GM19035 (cell line): ENCODE measurements around the gene PDGFA.

Source experiments
- ATAC-seq: cut with Tn5 transposase; IDR thresholded peaks from one replicate; pipeline ENCODE4 v1.9.1; 2021; ENCODE audit not compliant: unreplicated experiment

The PDGFA gene

DNA sequence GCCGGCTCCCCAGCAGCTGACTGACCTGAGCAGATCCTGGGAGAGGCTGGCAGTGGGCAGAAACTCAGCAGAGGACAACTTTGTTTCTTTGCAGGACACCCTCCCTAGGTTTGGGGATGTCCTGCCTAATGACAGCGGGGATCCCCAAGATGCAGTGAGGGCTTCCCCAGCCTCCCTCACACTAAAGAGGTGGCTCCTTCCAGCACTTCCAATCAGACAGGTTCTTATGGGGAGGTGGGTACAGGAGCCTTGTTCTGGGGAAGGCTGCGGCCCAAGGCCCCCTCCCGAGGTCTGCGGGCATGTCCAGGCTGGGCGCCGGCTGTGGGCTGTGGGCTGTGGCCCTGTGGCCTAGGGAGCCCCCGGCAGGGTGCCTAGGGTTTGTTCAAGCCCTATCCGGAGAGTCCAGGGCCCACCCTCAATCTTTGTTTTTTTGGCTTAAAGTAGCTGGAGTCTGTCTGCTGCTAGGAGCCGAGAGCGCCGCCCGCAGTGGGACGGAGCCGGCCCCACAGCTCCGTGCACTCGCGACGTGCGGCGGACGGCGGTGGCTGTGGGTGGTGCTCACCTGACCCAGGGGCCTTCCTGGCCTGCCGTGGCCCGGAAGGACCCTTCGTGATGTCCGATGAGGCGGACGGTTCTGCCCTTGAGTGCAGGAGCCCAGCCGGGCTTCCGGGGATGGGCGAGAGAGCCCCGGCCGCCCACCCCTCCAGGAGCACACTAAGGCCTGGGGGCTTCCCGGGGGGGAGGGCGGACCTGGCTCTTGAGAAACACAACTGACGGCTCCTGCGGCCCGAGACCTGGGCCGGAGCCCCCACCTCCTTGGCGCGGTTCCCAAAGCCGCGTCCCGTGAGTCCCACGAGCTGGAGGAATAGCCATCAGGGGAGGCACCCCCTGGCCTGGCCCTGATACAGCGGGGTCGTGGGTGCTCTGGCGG lies 57.2 kb downstream of the PDGFA start:
- ATAC-seq: no peak

DNA sequence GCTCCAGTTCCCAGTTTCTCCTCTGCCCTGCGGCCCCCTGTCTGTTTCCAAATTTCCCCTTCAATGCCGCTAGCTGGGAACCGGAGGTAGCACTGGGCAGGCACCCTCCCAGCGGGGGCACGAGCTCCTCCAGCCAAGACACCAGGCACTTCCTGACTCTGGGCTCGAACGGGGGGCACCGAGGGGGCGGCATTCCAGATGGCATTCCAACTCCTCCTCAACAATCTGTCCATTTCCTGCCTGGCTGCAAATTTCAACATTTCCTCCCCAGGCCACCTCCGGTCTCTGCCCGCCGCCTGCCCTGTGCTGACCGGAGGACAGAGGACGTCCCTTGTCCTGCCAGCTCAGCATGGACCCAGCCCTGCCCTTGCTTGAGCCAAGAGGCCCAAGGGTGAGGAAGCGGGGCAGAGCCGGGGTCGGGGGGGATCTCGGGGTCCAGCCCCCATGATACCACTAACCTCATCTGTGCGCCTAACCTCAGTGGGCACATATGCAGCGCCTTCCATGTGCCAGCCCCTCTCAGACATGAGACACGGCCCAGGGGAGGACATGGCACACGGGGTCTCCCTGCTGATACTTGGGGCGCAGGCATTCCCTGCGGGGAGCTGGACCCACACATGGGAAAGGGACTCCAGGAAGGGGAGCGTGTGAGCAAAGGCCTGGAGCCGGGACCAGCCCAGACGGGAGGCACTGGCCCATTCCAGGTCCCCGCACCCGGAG lies 58.0 kb downstream of the PDGFA start:
- no peak for ATAC-seq

DNA sequence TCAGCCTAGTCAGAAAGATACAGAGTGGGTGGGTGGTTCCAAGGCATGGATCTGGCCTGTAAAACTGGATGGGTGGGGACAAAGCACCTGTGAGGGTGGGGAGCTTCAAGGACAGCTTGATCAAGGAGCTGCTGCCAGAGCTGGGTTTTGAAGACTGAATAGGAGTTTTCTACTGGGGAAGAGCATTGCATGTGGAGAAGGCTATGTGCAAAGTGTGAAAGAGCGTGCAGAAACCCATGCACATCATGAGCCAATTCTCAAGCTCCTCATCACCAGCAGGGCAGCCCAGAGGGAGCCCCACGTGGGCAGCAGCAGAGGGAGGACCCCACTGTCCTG lies 58.6 kb downstream of the PDGFA start:
- no peak for ATAC-seq

DNA sequence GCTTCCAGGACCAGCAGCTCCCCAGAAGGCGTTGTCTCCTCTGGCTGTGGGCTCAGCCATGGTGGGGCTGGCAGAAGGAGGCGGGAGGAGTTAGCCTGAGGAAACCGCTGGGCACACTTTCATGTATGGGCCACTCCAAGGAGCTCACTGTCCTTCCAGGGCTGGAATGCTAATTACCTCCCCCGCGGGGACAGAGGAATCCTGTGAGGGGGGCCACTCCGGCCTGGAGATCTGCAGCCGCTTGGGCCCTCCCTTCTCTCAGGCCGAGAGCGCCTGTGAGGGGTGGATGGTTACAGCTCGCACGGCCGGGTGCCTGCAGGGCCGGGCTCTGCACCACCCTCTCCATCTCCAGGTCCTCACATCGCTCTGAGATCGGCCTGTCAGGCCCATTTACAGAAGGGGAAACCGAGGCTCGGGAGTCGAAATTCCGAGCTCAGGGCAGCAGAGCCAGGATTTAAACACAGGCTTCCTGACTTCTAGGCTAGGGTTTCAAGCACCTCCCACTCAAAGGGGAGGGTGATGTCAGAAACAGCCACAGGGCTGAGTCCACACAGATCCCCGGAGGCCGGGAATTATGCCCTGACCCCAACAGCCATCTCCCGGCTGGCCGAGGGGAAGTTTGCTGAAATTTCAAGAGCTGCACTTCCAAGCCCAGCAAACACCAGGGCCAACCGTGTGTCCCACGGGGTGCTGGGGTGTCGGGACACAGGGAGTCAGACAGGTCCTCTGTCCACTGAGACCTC lies 59.1 kb downstream of the PDGFA start:
- ATAC-seq: no peak

DNA sequence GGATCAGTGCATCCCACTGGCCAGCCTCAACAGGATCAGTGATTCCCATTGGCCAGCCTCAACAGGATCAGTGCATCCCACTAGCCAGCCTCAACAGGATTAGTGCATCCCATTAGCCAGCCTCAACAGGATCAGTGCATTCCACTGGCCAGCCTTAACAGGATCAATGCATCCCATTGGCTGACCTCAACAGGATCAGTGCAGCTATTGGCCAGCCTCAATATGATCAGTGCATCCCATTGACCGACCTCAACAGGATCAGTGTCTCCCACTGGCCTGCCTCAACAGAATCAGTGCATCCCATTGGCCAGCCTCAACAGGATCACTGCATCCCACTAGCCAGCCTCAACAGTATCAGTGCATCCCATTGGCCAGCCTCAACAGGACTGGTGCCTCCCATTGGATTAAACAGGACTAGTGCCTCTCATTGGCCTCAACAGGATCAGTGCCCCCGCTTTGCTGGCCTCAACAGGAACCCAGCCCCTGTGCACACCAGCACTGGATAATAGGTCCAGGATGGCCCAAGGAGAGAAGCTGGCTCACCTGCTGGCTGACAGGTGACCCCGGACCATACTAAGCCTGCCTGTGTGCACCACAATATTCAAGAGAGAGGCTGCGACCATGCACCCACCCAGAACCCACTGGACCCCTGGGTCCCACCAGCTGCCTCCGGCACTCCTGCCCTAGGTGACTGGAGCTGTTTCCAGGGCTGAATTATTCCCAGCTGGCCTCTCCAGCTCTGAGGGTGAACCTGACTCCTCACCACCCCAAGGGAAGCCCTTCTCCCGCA lies 59.9 kb downstream of the PDGFA start:
- no peak for ATAC-seq

DNA sequence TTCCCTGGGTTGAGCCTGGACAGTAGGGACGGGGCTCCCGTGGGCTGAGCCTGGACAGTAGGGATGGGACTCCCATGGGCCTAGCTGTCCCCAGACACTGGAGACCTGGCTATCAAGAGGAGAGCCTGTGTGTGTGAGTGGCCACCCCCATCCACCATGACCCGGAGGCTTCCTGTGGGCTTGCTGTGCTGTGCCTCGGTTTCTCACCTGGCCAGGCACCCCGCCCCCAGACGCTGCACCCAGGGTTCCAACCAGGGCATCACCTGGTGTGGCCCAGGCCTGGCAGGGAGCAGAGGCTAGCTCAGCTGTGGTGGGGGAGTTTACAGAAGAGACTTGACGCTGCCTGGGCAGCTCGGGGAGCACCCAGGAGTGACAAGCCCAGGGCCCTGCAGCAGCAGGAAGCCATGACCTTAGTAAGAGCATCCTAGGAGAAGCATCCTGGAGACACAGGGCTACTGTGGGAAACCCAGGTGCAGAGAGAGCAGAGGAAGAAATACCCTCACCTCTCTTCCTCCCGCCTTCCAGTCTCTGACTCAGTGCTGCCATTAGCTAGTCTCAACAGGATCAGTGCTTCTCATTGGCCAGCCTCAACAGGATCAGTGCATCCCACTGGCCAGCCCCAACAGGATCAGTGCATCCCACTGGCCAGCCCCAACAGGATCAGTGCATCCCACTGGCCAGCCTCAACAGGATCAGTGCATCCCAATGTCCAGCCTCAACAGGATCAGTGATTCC lies 61.0 kb downstream of the PDGFA start:
- no peak for ATAC-seq

DNA sequence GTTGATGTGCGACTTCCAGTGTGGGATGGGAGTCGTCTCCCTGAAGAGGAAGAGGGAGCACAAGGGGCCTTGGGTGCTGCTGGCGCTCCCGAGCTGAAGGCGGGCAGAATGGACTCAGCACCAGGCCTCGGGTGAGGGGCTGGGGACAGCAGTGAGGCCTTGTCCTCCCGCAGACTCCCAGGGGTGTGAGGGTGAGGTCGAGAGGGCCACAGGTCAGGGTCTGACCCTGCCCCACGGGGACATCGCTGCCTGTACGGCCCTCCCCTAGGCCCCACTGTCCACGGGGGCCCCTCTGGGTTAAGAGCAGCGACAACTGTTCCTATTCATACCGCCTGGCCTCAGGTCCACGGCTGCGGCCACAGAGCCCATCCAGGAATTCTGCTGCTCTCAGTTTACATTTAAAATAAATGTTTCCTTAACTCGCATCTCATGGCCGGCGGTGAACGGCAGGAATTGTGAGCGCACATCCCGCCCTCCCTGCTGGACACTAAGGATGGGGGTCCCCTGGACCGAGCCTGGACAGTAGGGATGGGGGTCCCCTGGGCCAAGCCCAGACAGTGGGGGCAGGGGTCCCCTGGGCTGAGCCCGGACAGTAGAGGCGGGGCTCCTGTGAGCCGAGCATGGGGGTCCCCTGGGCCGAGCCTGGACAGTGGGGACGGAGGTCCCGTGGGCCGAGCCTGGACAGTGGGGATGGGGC lies 61.7 kb downstream of the PDGFA start:
- no peak for ATAC-seq

DNA sequence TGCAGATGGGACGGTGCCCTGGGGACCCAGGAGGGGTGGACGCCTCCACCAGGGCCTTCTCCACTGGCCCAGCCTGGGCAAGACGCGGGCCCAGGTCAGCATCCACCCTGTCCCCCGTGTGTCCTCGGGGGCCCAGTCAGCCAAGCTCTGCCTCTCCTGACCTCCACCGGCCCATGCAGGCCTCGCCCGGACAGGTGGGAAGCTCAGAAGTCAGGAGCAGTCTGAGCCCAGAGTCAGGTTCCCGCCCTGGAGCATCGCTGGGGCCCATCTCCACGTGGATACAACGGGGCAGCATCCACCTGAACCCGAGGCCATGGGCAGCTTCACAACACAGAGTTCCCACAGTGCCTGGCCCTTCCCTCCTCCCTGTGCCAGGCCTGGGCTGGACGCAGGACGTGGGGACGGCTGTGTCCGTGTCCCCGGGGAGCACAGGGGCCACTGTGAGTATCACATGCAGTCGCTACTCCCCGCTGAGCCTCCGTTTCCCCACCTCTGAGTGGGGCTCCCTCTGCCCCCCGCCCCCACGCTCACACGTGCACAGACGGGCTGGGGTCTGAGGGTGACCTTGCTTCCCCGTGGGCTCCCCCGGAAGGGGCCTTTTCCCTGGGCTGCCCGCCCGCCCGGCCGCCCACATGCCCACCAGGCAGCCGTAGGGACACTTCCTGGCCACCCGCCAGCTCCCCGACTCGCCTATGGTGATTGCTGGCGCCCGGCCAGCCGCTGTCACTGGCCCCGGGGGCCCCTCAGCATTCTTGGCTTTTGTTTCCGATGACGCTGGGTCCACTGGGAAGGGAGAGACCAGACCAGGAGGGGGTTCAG lies 64.3 kb downstream of the PDGFA start:
- no peak for ATAC-seq

DNA sequence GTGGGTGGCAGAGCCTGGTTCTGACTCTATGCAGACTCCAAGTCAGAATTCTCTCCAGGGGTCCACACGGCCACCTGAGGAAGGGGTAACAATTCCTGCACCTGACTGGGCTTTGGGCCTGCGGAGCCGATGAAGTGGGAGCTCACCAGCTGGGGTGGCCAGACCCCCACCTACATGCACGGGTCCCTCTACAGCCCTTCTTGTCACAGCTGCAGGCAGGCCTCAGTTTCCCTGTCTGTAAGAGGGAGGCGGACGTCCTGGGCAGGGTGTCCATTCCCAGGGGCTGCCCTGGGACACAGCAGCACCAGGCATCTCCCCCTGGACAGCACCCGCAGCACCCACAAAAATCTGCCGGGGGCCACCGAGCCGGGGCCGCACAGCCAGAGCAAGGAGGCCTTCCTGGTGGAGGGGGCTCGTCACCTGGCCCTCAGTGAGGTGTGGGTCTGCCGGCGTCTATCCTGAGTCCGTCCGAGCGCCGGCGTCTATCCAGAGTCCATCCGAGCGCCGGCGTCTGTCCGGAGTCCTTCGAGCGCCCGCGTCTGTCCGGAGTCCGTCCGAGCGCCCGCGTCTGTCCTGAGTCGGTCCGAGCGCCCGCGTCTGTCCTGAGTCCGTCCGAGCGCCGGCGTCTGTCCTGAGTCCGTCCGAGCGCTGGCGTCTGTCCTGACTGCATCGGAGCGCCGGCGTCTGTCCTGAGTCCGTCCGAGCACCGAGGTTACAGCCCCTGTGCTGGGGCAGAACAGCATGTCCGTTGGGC lies 65.1 kb downstream of the PDGFA start:
- no peak for ATAC-seq

DNA sequence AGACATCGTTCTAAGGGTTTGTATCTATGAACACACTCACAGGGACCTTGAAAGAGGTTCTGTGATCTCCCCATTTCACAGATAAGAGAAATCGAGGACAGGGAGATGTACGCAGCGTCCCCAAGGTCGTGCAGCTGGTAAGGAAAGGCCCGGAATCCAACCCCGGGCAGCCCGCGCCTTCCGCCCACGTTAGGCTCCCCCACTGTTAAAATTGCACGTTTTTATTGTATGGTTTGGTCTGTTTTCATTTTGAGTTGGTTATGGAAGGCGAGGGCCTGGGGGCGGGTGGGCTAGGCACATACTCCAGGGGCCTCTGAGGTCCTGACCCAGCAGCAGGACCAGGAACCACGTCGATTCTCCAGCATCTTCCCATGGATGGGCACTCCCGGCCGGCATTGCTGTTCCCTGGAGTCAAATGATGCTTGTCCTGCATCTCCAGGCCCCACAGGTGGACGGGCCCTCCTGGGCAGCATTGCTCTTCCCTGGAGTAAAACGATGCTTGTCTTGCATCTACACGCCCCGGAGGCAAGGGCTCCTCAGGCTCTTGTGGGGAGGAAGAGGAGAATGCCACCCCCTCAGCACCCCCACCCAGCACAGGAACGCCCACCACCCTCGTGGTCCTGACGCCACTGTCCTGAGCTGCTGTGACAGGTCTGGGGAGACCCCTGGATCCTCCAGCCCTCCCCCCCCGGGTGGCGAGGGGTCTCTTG lies 65.9 kb downstream of the PDGFA start:
- ATAC-seq: no peak

DNA sequence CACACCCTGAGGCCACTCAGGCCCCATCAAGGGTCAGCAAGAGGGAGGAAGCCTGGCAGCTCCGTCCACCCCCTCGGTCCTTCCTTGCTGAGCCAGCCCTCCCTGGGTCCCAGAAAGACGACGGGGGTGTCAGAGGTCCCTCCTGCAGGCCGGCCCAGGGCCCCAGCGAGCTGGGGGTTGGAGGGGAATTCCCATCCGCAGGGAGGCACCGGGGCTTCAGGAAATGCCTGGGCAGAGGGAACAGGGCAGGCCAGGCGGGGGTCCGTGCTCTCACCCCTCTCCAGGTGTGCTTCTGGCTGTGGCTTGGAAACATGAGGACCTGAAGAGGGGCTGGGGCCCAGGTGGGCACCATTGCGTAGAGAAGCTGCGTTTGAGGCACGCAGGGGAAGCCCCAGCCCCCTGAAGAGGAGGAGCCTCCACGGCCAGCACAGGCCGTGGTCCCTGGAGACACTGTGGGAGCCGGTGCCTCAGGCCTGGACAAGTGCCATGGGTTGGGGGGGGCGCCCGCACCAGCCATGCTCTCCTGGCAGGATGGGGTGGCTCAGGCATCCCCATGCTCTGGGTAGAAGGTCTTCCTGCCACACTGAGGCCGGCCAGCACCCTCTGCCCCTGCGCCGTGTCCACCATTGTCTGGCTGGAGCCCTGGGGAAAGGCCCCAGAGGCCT lies 66.7 kb downstream of the PDGFA start:
- no peak for ATAC-seq

DNA sequence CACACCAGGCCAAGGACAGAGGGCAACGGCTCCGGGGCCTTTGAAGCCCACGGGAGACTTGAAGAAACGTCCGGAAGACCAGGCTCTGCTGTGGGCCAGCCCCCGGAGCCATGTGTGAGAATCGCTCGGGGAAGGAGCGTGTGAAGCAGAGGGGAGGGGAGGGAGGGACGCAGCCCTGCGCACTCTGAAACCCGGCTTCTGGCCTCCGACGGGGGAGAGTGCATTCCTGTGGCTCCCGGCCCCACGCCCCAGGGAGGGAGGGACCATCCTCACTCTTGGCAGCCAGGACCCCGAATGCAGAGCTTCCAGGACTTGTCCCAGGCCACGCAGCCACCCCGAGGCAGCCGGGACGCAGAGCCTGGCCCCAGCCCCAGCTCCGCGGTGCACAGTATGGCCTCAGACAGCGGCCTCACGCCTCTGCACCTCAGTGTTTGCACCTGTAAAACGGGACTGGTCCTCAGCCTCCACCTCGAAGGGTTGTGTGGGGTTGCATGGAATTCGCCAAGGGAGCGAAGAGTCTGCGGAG lies 67.4 kb downstream of the PDGFA start:
- ATAC-seq: no peak

DNA sequence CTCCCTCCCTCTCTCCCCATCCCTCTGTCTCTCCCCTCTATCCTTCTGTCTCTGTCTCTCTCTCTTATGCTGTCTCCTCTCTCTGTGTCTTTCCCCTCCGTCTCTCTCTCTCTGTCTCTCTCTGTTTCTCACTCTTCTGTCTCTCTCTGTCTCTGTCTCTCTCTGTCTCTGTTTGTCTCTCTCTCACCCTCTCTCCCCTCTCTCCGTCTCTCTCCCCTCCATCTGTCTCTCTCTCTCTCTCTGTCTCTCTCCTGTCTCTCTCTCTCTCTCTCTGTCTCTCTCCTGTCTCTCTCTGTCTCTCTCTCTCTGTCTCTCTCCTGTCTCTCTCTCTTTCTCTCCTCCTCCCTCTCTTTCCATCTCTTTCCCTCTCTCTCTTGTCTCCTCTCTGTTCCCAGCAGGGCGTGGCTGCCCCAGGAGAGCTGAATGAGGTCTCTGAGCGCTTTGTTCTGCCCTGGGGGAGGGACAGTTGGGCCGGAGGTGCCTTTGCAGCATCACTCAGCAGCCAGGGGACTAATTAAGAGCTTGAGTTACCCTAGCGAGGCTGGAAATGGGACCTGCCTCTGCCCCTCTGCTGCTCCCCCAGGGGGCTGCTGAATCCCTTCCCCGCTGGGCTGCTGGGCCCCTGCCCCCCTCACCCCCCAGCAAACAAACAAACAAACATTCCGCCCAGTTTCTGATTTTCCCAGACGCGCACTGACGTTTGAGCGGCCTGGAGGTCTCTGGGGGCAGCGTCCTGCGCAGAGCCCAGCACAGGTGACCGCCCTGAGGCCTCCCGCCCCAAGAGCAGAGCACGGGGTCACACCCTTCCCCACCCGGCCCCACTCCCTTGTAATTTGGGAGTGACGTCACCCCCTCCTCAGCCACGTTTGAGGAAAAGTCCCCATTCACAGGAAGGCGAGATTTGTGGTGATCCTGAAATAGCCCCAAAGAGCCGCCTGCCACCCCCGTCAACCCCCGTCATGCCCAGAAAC lies 68.1 kb downstream of the PDGFA start:
- no peak for ATAC-seq

DNA sequence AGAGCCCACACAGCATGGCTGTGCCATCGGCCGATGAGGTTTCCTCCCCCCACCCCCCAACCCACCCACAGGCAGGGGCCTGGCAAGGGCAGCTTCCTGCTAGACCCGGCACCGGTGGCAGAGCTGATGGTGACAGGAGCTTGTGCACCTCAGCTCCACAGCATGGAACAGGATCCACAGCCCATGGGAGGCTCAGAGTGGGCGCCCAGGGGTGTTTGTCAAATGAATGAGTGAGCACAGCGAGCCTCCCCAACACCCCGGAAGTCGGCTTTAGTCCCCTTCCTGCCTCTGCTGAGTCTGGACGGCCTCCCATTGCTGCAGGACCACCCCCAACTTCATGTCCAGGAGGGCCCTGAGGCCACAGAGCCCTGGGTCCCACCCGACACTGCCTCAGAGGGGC lies 68.9 kb downstream of the PDGFA start:
- ATAC-seq: no peak

DNA sequence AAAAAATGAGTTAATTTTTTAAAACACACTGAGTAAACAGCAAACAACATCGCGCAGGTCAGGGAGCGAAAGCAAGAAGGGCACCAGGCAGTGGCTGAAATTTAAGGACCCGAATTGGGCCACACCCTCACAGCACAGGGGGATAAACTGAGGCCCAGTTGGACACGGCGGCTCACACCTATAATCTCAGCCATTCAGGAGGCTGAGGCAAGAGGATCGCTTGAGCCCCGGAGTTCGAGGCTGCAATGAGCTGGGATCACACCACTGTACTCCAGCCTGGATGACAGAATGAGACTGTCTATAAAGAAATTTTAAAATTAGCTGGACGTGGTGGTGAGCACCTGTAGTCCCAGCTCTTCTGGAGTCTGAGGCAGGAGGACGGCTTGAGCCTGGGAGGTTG lies 69.6 kb downstream of the PDGFA start:
- ATAC-seq: no peak
